Measurements from ENCODE around the gene TRIM16.
"Not testable (repeated sequence)": the region's sequence is repeated elsewhere in the genome, so short reads cannot be mapped to it uniquely, and the experiment has no call there.

TRIM16 gene

GRCh38 chr17:15657868-15658267 lies 26.2 kb downstream of the TRIM16 start:
- DNase-seq, result no peak

DNA sequence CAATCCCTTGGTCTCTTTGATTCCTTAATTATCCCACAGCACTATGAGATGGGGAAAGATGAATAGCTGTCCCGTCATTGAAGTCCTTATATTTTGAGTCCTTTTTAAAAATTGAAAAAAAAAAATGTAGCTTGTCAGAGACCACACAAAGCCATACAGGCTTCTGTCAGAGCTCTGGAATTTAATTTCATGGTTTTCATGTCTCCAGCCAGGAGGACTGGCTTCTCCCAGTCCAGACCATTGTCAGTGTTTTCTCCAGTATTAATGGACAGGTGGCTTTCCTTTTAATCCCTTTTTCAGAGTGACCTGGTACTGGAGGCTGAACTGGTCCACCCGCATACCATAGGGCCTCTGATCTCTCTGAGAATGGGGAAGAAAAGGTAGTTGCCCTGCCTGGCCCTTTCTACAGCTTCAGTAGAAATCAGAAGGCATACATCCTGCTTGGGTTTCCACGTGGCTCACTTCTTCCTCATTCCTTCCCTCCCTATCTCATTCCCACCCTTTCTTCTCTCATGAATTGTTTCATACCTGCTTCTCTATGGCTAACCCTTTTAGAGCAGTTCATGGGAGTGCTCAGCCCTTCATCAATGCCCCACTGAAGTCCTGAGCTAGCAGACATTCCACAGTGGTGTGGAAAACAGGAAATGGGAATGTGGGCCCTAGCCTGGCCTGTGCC lies 29.1 kb downstream of the TRIM16 start:
- DNase-seq, result no peak

DNA sequence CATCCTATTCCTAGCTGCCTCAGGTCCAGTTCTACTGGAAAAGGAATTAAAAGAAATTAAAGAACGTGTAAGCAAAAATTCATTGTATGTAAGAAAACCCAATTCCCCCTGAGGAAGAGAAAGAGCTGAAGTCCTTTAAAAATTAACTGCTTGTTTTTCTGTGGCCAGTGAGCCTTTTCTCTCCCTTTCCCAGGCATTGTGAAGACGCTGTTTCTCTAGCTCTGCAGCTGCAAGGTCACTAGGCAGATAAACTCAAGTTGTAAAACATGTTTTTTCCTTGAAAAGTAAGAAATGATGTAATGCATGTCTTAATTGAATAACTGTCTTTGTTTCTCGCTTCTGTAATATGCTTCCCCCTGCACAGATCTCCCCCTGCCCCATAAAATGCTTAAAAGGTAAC lies 29.7 kb downstream of the TRIM16 start:
- DNase-seq, result not testable (repeated sequence)

DNA sequence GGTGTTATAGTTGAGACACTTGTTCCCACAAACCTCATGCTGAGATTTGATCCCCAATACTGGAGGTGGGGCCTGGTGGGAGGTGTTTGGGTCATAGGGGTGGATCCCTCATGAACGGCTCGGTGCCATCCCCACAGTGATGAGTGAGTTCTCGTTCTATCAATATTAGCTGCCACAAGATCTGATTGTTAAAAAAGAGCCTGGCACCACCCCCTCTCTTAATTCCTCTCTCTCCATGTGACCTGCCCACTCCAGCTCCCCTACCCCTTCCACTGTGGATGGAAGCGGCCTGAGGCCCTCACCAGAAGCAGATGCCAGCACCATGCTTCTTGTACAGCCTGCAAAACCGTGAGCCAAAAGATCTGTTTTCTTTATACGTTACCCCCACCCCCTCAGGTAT lies 31.2 kb downstream of the TRIM16 start:
- no peak for DNase-seq

DNA sequence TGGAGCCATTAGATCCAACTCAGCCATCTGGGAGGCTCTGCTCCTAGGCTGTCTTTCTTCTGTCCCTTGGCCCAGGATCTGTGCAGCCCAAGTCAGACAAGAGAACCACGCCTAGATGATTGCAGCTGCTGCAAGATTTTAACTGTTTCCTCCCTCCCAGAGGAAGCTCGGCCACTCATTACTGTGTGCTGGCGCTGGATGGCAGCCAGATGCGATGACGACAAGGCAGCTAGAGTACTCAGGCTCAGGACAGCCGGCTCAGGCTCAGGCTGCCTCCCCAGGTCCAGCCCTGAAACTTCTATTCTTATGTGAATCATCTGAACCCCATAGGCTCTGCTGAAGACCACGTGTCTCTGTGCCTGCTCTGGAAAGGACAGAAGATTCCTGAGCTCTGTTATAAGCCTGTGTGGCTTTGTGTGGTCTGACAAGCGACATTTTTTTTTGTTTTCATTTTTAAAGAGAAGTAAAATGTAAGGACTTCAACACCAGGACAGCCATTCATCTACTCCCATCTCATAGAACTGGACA lies 32.5 kb downstream of the TRIM16 start:
- no peak for DNase-seq

- no peak for DNase-seq
These were observed 33.1 kb downstream of the TRIM16 start for GRCh38 chr17:15650741-15651582.

GRCh38 chr17:15649861-15650421 lies 34.2 kb downstream of the TRIM16 start:
- no peak for DNase-seq

- DNase-seq, result no peak
These were observed 35.7 kb downstream of the TRIM16 start for GRCh38 chr17:15648386-15648785.

- DNase-seq, result not testable (repeated sequence)
These were observed 38.2 kb downstream of the TRIM16 start for GRCh38 chr17:15645942-15646312.

DNA sequence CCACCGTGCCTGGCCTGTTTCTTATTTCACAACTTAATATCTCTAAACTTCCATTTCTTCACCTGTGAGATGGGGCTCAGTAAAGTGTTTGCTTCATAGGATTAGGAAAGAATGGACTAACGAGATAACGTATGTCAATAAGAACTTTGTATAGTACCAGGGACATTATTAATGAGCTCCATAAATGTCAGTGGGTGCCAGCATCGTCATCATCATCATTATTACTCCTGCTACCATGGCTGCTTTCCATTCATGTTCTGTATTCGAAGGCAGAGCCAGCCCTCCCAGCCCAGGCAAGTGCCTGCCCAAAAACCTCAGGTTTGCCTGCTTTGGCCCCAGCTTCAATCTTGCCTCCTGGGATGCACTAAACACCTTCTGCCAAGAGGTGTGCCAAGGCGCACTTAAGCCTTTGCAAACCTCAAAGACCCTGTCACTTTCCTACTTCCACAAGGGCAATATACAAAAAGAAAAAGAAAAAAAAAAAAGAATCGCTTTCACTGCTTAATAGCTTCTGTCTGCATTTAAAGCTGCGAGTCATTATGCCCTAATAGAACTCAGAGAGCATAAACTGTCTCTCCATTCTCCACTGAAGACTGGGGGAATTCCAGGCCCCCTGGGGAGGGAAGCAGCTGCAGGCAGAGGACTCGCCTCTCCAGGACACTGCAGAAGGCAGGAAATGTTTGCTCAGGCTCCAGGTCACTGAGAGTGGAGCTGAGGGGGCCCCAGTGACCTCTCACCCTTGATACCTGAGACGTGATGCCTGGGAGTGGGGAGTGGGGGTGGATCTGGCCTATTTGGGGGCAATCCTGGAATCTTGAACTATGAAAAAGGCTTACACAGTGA lies 38.8 kb downstream of the TRIM16 start:
- DNase-seq, result not testable (repeated sequence)

DNA sequence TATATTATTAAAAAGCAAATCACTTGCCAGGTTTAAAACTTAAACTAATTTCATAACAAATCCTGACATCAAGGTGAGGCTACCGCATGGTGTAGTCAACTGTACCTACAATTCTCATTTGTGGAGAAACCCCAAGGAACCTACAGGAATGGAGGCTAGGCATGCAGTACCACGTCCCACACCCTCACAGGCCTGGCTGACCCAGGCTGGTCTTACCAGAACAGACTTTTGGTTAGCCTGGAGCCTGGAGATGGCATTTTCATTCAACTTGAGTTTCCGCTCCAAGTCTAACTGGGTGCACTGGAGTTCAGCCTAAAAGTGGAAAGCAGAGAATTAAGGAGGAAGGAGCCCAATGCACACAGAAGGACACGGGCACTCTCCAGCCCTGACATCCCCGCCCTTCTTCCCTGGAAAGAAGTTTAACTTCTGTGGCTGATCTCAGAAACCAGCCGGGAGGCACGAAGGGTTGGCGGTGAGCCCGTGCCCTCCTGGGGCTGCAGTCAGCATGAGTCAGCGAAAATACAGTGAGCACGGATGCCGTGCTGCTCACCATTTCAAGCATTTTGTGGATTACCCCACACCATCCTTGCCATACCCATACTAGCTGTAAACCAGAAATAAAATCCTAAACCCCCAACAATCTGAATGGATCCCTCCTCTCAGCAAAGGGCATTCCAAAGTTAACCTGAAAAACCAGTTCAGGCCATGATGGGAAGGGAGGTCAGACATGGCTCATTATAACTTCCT lies 41.4 kb downstream of the TRIM16 start:
- DNase-seq, result not testable (repeated sequence)

DNA sequence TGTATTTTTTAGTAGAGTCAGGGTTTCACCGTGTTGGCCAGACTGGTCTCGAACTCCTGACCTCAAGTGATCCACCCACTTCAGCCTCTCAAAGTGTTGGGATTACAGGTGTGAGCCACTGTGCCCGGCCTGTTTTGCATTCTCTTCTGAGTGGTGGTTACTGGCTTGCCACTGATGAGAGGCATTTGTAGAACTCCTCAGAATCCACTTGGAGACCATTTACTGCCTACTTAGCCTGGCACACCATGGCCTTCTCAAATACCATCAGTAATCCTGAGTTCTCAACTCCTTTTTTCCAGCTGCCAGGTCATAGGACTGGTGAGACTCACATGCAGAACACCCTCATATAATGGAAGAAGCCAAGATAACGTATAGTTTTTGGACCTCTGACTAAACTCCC lies 42.1 kb downstream of the TRIM16 start:
- DNase-seq, result not testable (repeated sequence)

GRCh38 chr17:15630930-15631453 lies 53.1 kb downstream of the TRIM16 start:
- DNase-seq, result not testable (repeated sequence)

- not testable (repeated sequence) for DNase-seq
These were observed 54.1 kb downstream of the TRIM16 start for GRCh38 chr17:15629991-15630390.

- not testable (repeated sequence) for DNase-seq
These were observed 60.4 kb downstream of the TRIM16 start for GRCh38 chr17:15623661-15624209.

DNA sequence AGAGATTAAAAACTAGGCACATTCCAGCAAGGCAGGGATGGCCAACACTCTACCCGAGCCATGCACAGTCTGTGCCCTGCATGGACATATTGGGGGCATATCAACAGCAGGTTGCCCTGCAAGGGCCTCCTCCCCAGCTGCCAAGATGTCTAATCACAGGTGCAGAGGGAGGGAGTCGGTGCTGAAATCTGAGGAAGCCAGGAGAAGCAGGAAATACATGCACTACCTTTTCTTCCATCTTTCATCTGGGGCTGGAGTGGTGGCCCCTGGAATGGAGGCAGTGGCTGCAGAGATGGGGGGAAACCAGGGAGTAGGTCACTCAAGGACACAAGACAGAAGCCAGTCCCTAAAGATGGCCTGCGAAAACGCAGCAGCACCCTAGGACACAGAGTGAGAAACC lies 60.9 kb downstream of the TRIM16 start:
- DNase-seq, result not testable (repeated sequence)

DNA sequence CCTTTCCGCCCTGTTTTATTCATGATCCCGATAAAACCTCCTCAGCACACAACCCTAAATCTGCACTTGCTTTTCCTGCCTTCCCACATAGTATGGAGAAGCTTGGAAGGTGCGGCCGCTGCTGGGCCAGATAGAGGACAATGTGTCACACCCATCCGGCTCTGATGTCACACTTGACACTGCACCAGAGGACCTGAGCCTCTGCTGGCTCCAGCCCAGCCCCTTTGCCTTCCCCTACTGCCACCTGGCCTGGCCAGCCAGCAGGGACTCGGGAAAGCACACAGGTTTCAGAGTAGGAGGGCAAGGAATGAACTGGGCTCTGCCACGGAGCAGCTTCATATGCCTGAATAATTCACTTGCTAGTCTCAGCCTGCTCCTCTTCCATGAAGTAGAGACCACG lies 62.0 kb downstream of the TRIM16 start:
- DNase-seq, result not testable (repeated sequence)

DNA sequence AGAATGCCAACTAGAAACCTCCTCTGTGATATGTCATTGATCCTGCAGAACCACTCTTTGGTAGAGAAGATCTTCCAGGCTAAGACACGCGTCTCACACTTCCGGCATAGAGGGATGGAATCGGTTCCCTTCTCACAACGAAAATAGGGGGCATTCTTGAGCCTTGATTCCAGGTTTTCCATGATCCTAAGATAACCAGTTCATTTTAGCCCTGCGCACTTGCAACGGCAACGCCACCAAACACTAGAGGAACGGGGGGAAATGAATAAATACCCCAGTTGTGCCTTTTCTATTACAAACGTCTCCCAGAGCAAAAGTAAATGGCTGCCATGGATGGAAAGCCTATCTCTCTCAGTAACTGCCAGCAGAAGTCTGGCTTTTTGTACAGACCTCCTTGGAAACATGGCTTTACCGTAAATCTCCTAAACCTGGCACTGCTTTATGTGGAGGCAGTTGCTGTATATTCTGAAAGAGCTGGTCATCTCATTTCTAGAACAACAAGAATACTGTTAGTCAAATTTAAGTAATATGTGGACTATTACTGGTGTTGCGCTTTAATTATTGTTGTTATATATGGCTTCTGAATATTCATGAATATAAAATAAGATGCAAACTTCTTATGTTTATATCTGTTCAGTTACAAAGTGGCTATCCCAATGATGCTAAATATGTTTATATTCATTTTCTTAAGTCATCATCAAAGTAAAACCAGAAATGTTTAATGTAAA lies 64.6 kb downstream of the TRIM16 start, which contains the start of gene FBXW10B:
Gene FBXW10B, minus strand, starts transcription at position 374 of the 728 bp plus-strand sequence. Its CDS starts 192 bp downstream, at position 182.
- not testable (repeated sequence) for DNase-seq

- DNase-seq, result not testable (repeated sequence)
These were observed 67.3 kb downstream of the TRIM16 start for GRCh38 chr17:15616828-15617227.

- DNase-seq, result not testable (repeated sequence)
These were observed 68.3 kb downstream of the TRIM16 start for GRCh38 chr17:15615850-15616249.

Measured in activated CD8-positive, alpha-beta memory T cell treated with anti-CD3 and anti-CD28 coated beads for 24 hours (primary cell).